HG03103 (cell line): Measurements from ENCODE around the gene XPC.

ENCODE experiments used
- ATAC-seq: cut with Tn5 transposase; IDR thresholded peaks from one replicate; pipeline ENCODE4 v1.9.1; 2021; ENCODE audit warnings: low read depth; ENCODE audit not compliant: unreplicated experiment

Gene XPC

GRCh38 chr3:14208977-14209394, 30.6 kb upstream of the XPC start:
- ATAC-seq = no peak

GRCh38 chr3:14208168-14208567, 29.8 kb upstream of the XPC start:
- no peak for ATAC-seq

- ATAC-seq = no peak
Measured at GRCh38 chr3:14206548-14207177, 28.3 kb upstream of the XPC start.

GRCh38 chr3:14204515-14205284, 26.3 kb upstream of the XPC start:
- no peak for ATAC-seq

GRCh38 chr3:14203521-14204079, 25.2 kb upstream of the XPC start:
- no peak for ATAC-seq

GRCh38 chr3:14202874-14203520, 24.6 kb upstream of the XPC start:
- no peak for ATAC-seq

GRCh38 chr3:14201940-14202684, 23.7 kb upstream of the XPC start:
- ATAC-seq = no peak

GRCh38 chr3:14200841-14201240, 22.4 kb upstream of the XPC start:
- no peak for ATAC-seq

GRCh38 chr3:14200276-14200675, 21.9 kb upstream of the XPC start:
- no peak for ATAC-seq

- ATAC-seq = no peak
Measured at GRCh38 chr3:14199641-14200040, 21.2 kb upstream of the XPC start.

GRCh38 chr3:14194865-14195264, 16.5 kb upstream of the XPC start:
- no peak for ATAC-seq

GRCh38 chr3:14188041-14188754, 9.8 kb upstream of the XPC start:
- ATAC-seq = no peak

GRCh38 chr3:14186854-14187458, 8.6 kb upstream of the XPC start:
- no peak for ATAC-seq

GRCh38 chr3:14183015-14183577, 4.7 kb upstream of the XPC start:
- no peak for ATAC-seq

GRCh38 chr3:14181253-14181652, 2.9 kb upstream of the XPC start:
- ATAC-seq = no peak

- ATAC-seq = no peak
Measured at GRCh38 chr3:14179795-14180194, 1.4 kb upstream of the XPC start.

- no peak for ATAC-seq
Measured at GRCh38 chr3:14179114-14179465, 689 bp upstream of the XPC start.

GRCh38 chr3:14177580-14178246, 688 bp downstream of the XPC start:
- peak; percentile 1 for ATAC-seq
